Coronary artery (tissue), 2 donors: ENCODE results near the gene TEX2.

ENCODE experiments used
- DNase-seq: peaks from one replicate; pipeline ENCODE4 v3.0.0-alpha.2; 2017; ENCODE audit warnings: low spot score
- H3K27ac ChIP-seq, 2 donors: fragments of 200-600 bp; sonication (generic); one replicate each; pipeline ENCODE4 v1.5.1; 2016 to 2019
- H3K4me3 ChIP-seq: fragments of 200-600 bp; sonication (generic); 2 replicates; pipeline ENCODE4 v1.5.1; 2016; ENCODE audit warnings: mild to moderate bottlenecking, moderate library complexity
- CTCF ChIP-seq: fragments of 200-600 bp; sonication (generic); IDR thresholded peaks from one replicate; pipeline ENCODE4 v1.5.1; 2019; ENCODE audit warnings: antibody characterized with exemption

TEX2 gene

GRCh38 chr17:64277831-64278562, 14.9 kb upstream of the TEX2 start:
- no peak for DNase-seq
- TF ChIP-seq CTCF: no peak
- H3K27ac ChIP-seq: peak overlapping the region; percentile 42 to 58
- H3K4me3 ChIP-seq: no peak overlapping the region

- no peak for TF ChIP-seq CTCF
- peak overlapping the region in 1 of 2 donors; percentile 42 for H3K27ac ChIP-seq
- H3K4me3 ChIP-seq: no peak overlapping the region
- DNase-seq: no peak
Measured at GRCh38 chr17:64276961-64277505, 14.0 kb upstream of the TEX2 start.

GRCh38 chr17:64275016-64275415, 12.0 kb upstream of the TEX2 start:
- DNase-seq: no peak
- TF ChIP-seq CTCF: no peak
- no peak overlapping the region for H3K4me3 ChIP-seq

GRCh38 chr17:64273006-64273405, 9.9 kb upstream of the TEX2 start:
- no peak for TF ChIP-seq CTCF
- Histone ChIP-seq H3K4me3 (no peak overlapping the region), H3K27ac (no peak overlapping the region)
- DNase-seq: no peak

More at GRCh38 chr17:64275016-64275415, 12.0 kb upstream of the TEX2 start:
- H3K27ac ChIP-seq: no peak overlapping the region

- TF ChIP-seq CTCF: no peak
- no peak overlapping the region for H3K27ac ChIP-seq
- DNase-seq: no peak
Measured at GRCh38 chr17:64270885-64271284, 7.8 kb upstream of the TEX2 start.

GRCh38 chr17:64269687-64270649, 6.9 kb upstream of the TEX2 start:
- Histone ChIP-seq H3K4me3 (no peak overlapping the region), H3K27ac (no peak overlapping the region)
- TF ChIP-seq CTCF: no peak
- DNase-seq: no peak

More at GRCh38 chr17:64270885-64271284, 7.8 kb upstream of the TEX2 start:
- no peak overlapping the region for H3K4me3 ChIP-seq
